HG03066 (cell line): ENCODE data around the gene DLEC1.
"Not testable (repeated sequence)": the region's sequence is repeated elsewhere in the genome, so short reads cannot be mapped to it uniquely, and the experiment has no call there.

ENCODE experiments used
- ATAC-seq: cut with Tn5 transposase; IDR thresholded peaks from one replicate; pipeline ENCODE4 v1.9.1; 2021; ENCODE audit warnings: low read depth; ENCODE audit not compliant: unreplicated experiment

The DLEC1 gene

GRCh38 chr3:38119821-38120692, 81.0 kb downstream of the DLEC1 start:
- no peak for ATAC-seq

GRCh38 chr3:38120693-38121450, 81.9 kb downstream of the DLEC1 start:
- ATAC-seq: no peak

GRCh38 chr3:38121451-38121831, 82.4 kb downstream of the DLEC1 start:
- no peak for ATAC-seq

GRCh38 chr3:38121832-38122461, 82.9 kb downstream of the DLEC1 start:
- no peak for ATAC-seq

GRCh38 chr3:38122712-38123290, 83.8 kb downstream of the DLEC1 start:
- ATAC-seq: no peak

GRCh38 chr3:38124324-38125122, 85.5 kb downstream of the DLEC1 start:
- no peak for ATAC-seq

GRCh38 chr3:38125305-38126120, 86.5 kb downstream of the DLEC1 start:
- no peak for ATAC-seq

GRCh38 chr3:38126121-38126892, 87.3 kb downstream of the DLEC1 start:
- no peak for ATAC-seq

GRCh38 chr3:38127611-38128302, 88.7 kb downstream of the DLEC1 start:
- ATAC-seq: no peak

- ATAC-seq: no peak
Observed at GRCh38 chr3:38128303-38128655, 89.3 kb downstream of the DLEC1 start.

- ATAC-seq: no peak
Observed at GRCh38 chr3:38129058-38129457, 90.0 kb downstream of the DLEC1 start.

GRCh38 chr3:38130631-38131065, 91.6 kb downstream of the DLEC1 start:
- no peak for ATAC-seq

- ATAC-seq: no peak
Observed at GRCh38 chr3:38131621-38132369, 92.8 kb downstream of the DLEC1 start.

- no peak for ATAC-seq
Observed at GRCh38 chr3:38133209-38133556, 94.2 kb downstream of the DLEC1 start.

GRCh38 chr3:38133557-38134405, 94.8 kb downstream of the DLEC1 start:
- ATAC-seq: no peak

- ATAC-seq: not testable (repeated sequence)
Observed at GRCh38 chr3:38134517-38135143, 95.6 kb downstream of the DLEC1 start.
